Mesenchymal stem cell (in vitro differentiated cells and primary cell): ENCODE measurements around the gene DDX31.

ENCODE experiments used
- DNase-seq: peaks from one replicate; pipeline ENCODE4 v3.0.0-alpha.2; 2013
- H2AFZ ChIP-seq: one replicate; pipeline ENCODE4 v1.6.1; 2013; ENCODE audit warnings: low read depth, mild to moderate bottlenecking, control low read depth, inconsistent platforms, low read length, moderate library complexity
- H2AK5ac ChIP-seq: 2 replicates; pipeline ENCODE4 v1.6.1; 2013; ENCODE audit warnings: low read length, moderate library complexity, mild to moderate bottlenecking, inconsistent platforms; ENCODE audit not compliant: severe bottlenecking
- H2BK120ac ChIP-seq: one replicate; pipeline ENCODE4 v1.6.1; 2013; ENCODE audit warnings: low read depth, mild to moderate bottlenecking, inconsistent platforms, low read length, moderate library complexity
- H2BK12ac ChIP-seq, 2 experiments: one replicate each; pipeline ENCODE4 v1.6.1; 2013; ENCODE audit warnings: inconsistent platforms in 2 of 2, low read length in 2 of 2, mild to moderate bottlenecking in 2 of 2, moderate library complexity in 2 of 2, control low read depth in 1 of 2
- H2BK15ac ChIP-seq: one replicate; pipeline ENCODE4 v1.6.1; 2013; ENCODE audit warnings: mild to moderate bottlenecking, low read depth, inconsistent platforms; ENCODE audit not compliant: poor library complexity, severe bottlenecking
- H2BK5ac ChIP-seq: 2 replicates; pipeline ENCODE4 v1.6.1; 2013; ENCODE audit warnings: low read depth, mild to moderate bottlenecking, low read length, control low read depth, inconsistent platforms; ENCODE audit not compliant: poor library complexity, severe bottlenecking
- H3K14ac ChIP-seq, 2 experiments: one replicate each; pipeline ENCODE4 v1.6.1; 2013; ENCODE audit warnings: inconsistent platforms in 2 of 2, low read length in 2 of 2, control low read depth in 1 of 2, mild to moderate bottlenecking in 1 of 2, moderate library complexity in 1 of 2
- H3K18ac ChIP-seq, 2 experiments: one replicate each; pipeline ENCODE4 v1.6.1; 2013; ENCODE audit warnings: inconsistent platforms in 2 of 2, low read length in 2 of 2, control low read depth in 1 of 2, low read depth in 1 of 2, mild to moderate bottlenecking in 1 of 2
- H3K23ac ChIP-seq, 2 experiments: one replicate each; pipeline ENCODE4 v1.6.1; 2013; ENCODE audit warnings: inconsistent platforms in 2 of 2, low read length in 2 of 2, mild to moderate bottlenecking in 2 of 2, moderate library complexity in 2 of 2, control low read depth in 1 of 2
- H3K27ac ChIP-seq: 2 replicates; pipeline ENCODE4 v1.5.1; 2013; ENCODE audit warnings: mild to moderate bottlenecking, moderate library complexity, low read length, control low read depth, inconsistent platforms; ENCODE audit not compliant: poor library complexity, severe bottlenecking
- H3K27me3 ChIP-seq, 2 experiments: 2 replicates each; pipeline versions ENCODE4 v1.6.1 to v1.7.0; 2013; ENCODE audit warnings: low read length in 2 of 2, mild to moderate bottlenecking in 2 of 2, moderate library complexity in 2 of 2, control low read depth in 1 of 2, inconsistent platforms in 1 of 2; ENCODE audit not compliant: control insufficient read depth in 1 of 2, insufficient read depth in 1 of 2
- H3K36me3 ChIP-seq, 2 experiments: 2 replicates each; pipeline versions ENCODE4 v1.6.1 to v1.7.0; 2013; ENCODE audit warnings: low read length in 2 of 2, control low read depth in 1 of 2, inconsistent platforms in 1 of 2, low read depth in 1 of 2, mild to moderate bottlenecking in 1 of 2; ENCODE audit not compliant: insufficient read depth in 2 of 2, control insufficient read depth in 1 of 2
- H3K4ac ChIP-seq, 2 experiments: one replicate each; pipeline ENCODE4 v1.6.1; 2013; ENCODE audit warnings: inconsistent platforms in 2 of 2, low read length in 2 of 2, mild to moderate bottlenecking in 2 of 2, moderate library complexity in 2 of 2, control low read depth in 1 of 2, low read depth in 1 of 2
- H3K4me1 ChIP-seq: 2 replicates; pipeline ENCODE4 v1.6.1; 2013; ENCODE audit warnings: low read depth, low read length, control low read depth; ENCODE audit not compliant: control insufficient read depth, insufficient read depth
- H3K4me2 ChIP-seq: 2 replicates; pipeline ENCODE4 v1.6.1; 2013; ENCODE audit warnings: low read length, mild to moderate bottlenecking, inconsistent platforms; ENCODE audit not compliant: poor library complexity, severe bottlenecking
- H3K4me3 ChIP-seq, 2 experiments: 2 replicates each; pipeline versions ENCODE4 v1.5.1 to v1.7.0; 2013; ENCODE audit warnings: low read length in 2 of 2, mild to moderate bottlenecking in 2 of 2, control low read depth in 1 of 2, low read depth in 1 of 2; ENCODE audit not compliant: insufficient read depth in 1 of 2
- H3K79me1 ChIP-seq: replicated peaks from 2 replicates; pipeline ENCODE4 v1.6.1; 2013; ENCODE audit warnings: mild to moderate bottlenecking, control low read depth, low read length, inconsistent platforms; ENCODE audit not compliant: poor library complexity, severe bottlenecking
- H3K9ac ChIP-seq: 2 replicates; pipeline ENCODE4 v1.7.0; 2013; ENCODE audit warnings: mild to moderate bottlenecking, low read length, moderate library complexity
- H3K9me3 ChIP-seq: 2 replicates; pipeline ENCODE4 v1.7.0; 2013; ENCODE audit warnings: mild to moderate bottlenecking, low read length; ENCODE audit not compliant: control insufficient read depth
- H4K8ac ChIP-seq: one replicate; pipeline ENCODE4 v1.6.1; 2013; ENCODE audit warnings: inconsistent platforms, mild to moderate bottlenecking, low read length, moderate library complexity
- H4K91ac ChIP-seq: one replicate; pipeline ENCODE4 v1.6.1; 2013; ENCODE audit warnings: mild to moderate bottlenecking, low read length, inconsistent platforms
- WGBS: methylation state at CpG from one replicate; pipeline ENCODE4 v1.1.7; 2013; ENCODE audit warnings: mixed read lengths; 5-methylcytosine and 5-hydroxymethylcytosine counted together

The DDX31 gene

DNA sequence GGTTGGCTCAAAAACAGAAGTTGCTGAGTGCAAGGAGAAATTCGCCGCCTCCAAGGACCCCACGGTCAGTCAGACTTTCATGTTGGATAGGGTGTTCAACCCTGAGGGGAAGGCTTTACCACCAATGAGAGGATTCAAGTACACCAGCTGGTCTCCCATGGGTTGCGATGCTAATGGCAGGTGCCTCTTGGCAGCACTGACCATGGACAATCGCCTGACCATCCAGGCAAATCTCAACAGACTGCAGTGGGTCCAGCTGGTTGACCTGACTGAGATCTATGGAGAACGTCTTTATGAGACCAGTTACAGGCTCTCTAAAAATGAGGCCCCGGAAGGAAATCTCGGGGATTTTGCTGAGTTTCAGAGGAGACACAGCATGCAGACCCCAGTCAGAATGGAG is 8.2 kb upstream of the DDX31 start:
- no peak overlapping the region for H2BK120ac ChIP-seq
- over 99% methylated on average over 8 of the region's 8 CpGs for WGBS
- no peak overlapping the region for H3K23ac ChIP-seq
- H3K36me3 ChIP-seq: peaks cover 20 to 39% of the 10 kb centered on the region in 2 experiments
- no peak overlapping the region for H3K4ac ChIP-seq
- H3K9me3 ChIP-seq: no peaks in the 10 kb centered on the region
- H3K9ac ChIP-seq: no peak overlapping the region
- H3K27me3 ChIP-seq: no peaks in the 10 kb centered on the region
- H2AFZ ChIP-seq: no peak overlapping the region
- peaks cover 25% of the 10 kb centered on the region for H3K79me1 ChIP-seq
- no peak overlapping the region for H2AK5ac ChIP-seq
- no peak overlapping the region for H3K18ac ChIP-seq
- H3K4me3 ChIP-seq: no peak overlapping the region
- no peak overlapping the region for H3K4me2 ChIP-seq
- no peak overlapping the region for H4K8ac ChIP-seq
- H2BK12ac ChIP-seq: no peak overlapping the region
- DNase-seq: no peak
- H2BK15ac ChIP-seq: no peak overlapping the region
- H3K4me1 ChIP-seq: peaks cover 4% of the 10 kb centered on the region
- no peak overlapping the region for H2BK5ac ChIP-seq
- no peak overlapping the region for H3K27ac ChIP-seq
- no peak overlapping the region for H4K91ac ChIP-seq
- no peak overlapping the region for H3K14ac ChIP-seq

- Histone ChIP-seq H3K27me3 (no peaks in the 10 kb centered on the region), H2AFZ (no peak overlapping the region), H3K14ac (no peak overlapping the region), H3K9ac (no peak overlapping the region), H2AK5ac (no peak overlapping the region), H3K36me3 (peaks cover 14 to 18% of the 10 kb centered on the region in 2 experiments), H4K8ac (no peak overlapping the region), H3K23ac (no peak overlapping the region), H3K18ac (no peak overlapping the region), H3K4me1 (peaks cover 5% of the 10 kb centered on the region), H3K79me1 (peaks cover 18% of the 10 kb centered on the region), H3K4me2 (no peak overlapping the region), H3K4me3 (no peak overlapping the region), H3K9me3 (no peaks in the 10 kb centered on the region), H2BK5ac (no peak overlapping the region), H2BK120ac (no peak overlapping the region), H4K91ac (no peak overlapping the region), H3K4ac (no peak overlapping the region), H3K27ac (no peak overlapping the region), H2BK12ac (no peak overlapping the region), H2BK15ac (no peak overlapping the region)
- DNase-seq: no peak
- WGBS: 97% methylated on average over 3 of the region's 4 CpGs
Measured at GRCh38 chr9:132674485-132674884, 4.7 kb upstream of the DDX31 start.

DNA sequence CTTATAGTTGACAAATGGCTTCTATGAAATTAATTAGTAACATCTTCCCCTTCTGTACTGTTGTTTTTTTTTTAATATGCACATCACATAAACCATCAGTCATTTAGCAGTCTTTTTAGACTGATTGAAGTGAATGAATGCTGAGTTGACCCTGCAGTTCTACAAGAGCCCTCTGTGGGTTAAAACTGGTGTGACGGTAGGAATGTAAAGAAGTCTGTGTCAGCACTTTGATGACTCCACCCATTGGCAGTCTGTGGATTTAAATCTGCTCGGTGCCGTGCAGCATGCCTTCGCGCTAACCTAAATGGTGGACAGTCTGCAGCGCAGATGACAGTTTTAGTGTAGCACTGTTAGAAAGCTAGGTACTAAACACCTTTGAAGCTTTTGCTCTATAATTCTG is 3.6 kb upstream of the DDX31 start:
- DNase-seq: peak; percentile 53
- Histone ChIP-seq H3K23ac (no peak overlapping the region), H3K27me3 (no peaks in the 10 kb centered on the region), H3K36me3 (peaks cover 6 to 7% of the 10 kb centered on the region in 2 experiments), H3K9ac (peak overlapping the region; percentile 43), H2AK5ac (no peak overlapping the region), H2BK5ac (no peak overlapping the region), H3K4ac (no peak overlapping the region), H4K91ac (no peak overlapping the region), H2BK15ac (no peak overlapping the region), H3K27ac (no peak overlapping the region), H3K9me3 (no peaks in the 10 kb centered on the region), H2BK12ac (no peak overlapping the region), H3K79me1 (peaks cover 9% of the 10 kb centered on the region), H3K14ac (no peak overlapping the region), H3K4me3 (peak overlapping the region in 1 of 2 experiments; percentile 44), H2BK120ac (no peak overlapping the region), H3K18ac (no peak overlapping the region), H3K4me2 (peak overlapping the region; percentile 5), H4K8ac (no peak overlapping the region), H2AFZ (no peak overlapping the region), H3K4me1 (peaks cover 6% of the 10 kb centered on the region)
- 59% methylated on average over 6 of the region's 6 CpGs for WGBS

DNA sequence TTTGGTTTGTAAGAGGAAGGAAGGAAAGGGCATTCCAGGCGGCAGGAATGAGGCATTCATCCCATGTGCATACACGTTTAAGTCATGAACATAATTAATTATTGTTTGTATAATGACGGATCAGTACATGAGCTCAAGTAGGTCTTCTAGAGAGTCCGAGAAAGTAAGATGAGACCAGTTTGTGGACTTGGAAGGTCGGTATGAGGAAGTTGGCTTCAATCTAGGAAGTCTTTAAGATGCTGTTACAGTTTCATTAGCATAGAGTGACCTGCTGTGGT is 2.6 kb upstream of the DDX31 start:
- H2AFZ ChIP-seq: no peak overlapping the region
- H3K4ac ChIP-seq: no peak overlapping the region
- WGBS: 81% methylated on average over 5 of the region's 5 CpGs
- H2BK120ac ChIP-seq: no peak overlapping the region
- H4K91ac ChIP-seq: no peak overlapping the region
- no peak overlapping the region for H2BK15ac ChIP-seq
- H3K36me3 ChIP-seq: no peaks in the 10 kb centered on the region
- peaks cover 6% of the 10 kb centered on the region for H3K4me1 ChIP-seq
- peak; percentile 37 for DNase-seq
- H3K27me3 ChIP-seq: no peaks in the 10 kb centered on the region
- no peak overlapping the region for H2BK12ac ChIP-seq
- no peak overlapping the region for H2AK5ac ChIP-seq
- peak overlapping the region in 1 of 2 experiments; percentile 99 for H3K4me3 ChIP-seq
- H3K23ac ChIP-seq: no peak overlapping the region
- no peak overlapping the region for H3K14ac ChIP-seq
- H3K79me1 ChIP-seq: peaks cover 3% of the 10 kb centered on the region
- H4K8ac ChIP-seq: no peak overlapping the region
- no peak overlapping the region for H3K18ac ChIP-seq
- H3K9ac ChIP-seq: no peak overlapping the region
- no peak overlapping the region for H3K27ac ChIP-seq
- H3K9me3 ChIP-seq: no peaks in the 10 kb centered on the region
- H3K4me2 ChIP-seq: no peak overlapping the region
- no peak overlapping the region for H2BK5ac ChIP-seq
